Stomach smooth muscle (tissue), 2 donors: Measurements from ENCODE around the gene AKAP6.

Source experiments
- H3K27ac ChIP-seq: one replicate; pipeline ENCODE4 v1.7.0; 2013; ENCODE audit warnings: mild to moderate bottlenecking, low read length, inconsistent platforms
- H3K27me3 ChIP-seq, 2 donors: one replicate each; pipeline ENCODE4 v1.7.0; 2013; ENCODE audit warnings: low read length in 2 of 2; ENCODE audit not compliant: insufficient read depth in 2 of 2, control insufficient read depth in 1 of 2
- H3K36me3 ChIP-seq, 2 donors: one replicate each; pipeline ENCODE4 v1.7.0; 2013; ENCODE audit warnings: low read length in 2 of 2; ENCODE audit not compliant: control insufficient read depth in 2 of 2, insufficient read depth in 2 of 2
- H3K4me1 ChIP-seq: one replicate; pipeline ENCODE4 v1.7.0; 2013; ENCODE audit warnings: low read length; ENCODE audit not compliant: control insufficient read depth, insufficient read depth
- H3K4me3 ChIP-seq, 2 donors: one replicate each; pipeline ENCODE4 v1.7.0; 2013; ENCODE audit warnings: low read length in 2 of 2
- H3K9ac ChIP-seq, 2 donors: one replicate each; pipeline ENCODE4 v1.7.0; 2013; ENCODE audit warnings: low read length in 2 of 2, mild to moderate bottlenecking in 1 of 2
- H3K9me3 ChIP-seq, 2 donors: one replicate each; pipeline ENCODE4 v1.7.0; 2013; ENCODE audit warnings: low read length in 2 of 2; ENCODE audit not compliant: control insufficient read depth in 2 of 2
- donor health status: healthy.
- donor health status: Pancreatic carcinoma.

AKAP6 gene

GRCh38 chr14:32332415-32333316, 3.6 kb downstream of the AKAP6 start:
- no peaks in the 10 kb centered on the region for H3K27me3 ChIP-seq
- H3K9me3 ChIP-seq, result no peaks in the 10 kb centered on the region
- no peak overlapping the region for H3K4me3 ChIP-seq
- no peak overlapping the region for H3K27ac ChIP-seq
- no peaks in the 10 kb centered on the region for H3K4me1 ChIP-seq
- no peaks in the 10 kb centered on the region for H3K36me3 ChIP-seq
- H3K9ac ChIP-seq, result no peak overlapping the region

GRCh38 chr14:32336702-32337101, 7.6 kb downstream of the AKAP6 start:
- no peaks in the 10 kb centered on the region for H3K9me3 ChIP-seq
- no peak overlapping the region for H3K27ac ChIP-seq
- no peaks in the 10 kb centered on the region for H3K27me3 ChIP-seq
- H3K4me3 ChIP-seq, result no peak overlapping the region
- no peaks in the 10 kb centered on the region for H3K36me3 ChIP-seq
- H3K4me1 ChIP-seq, result no peaks in the 10 kb centered on the region
- H3K9ac ChIP-seq, result no peak overlapping the region

DNA sequence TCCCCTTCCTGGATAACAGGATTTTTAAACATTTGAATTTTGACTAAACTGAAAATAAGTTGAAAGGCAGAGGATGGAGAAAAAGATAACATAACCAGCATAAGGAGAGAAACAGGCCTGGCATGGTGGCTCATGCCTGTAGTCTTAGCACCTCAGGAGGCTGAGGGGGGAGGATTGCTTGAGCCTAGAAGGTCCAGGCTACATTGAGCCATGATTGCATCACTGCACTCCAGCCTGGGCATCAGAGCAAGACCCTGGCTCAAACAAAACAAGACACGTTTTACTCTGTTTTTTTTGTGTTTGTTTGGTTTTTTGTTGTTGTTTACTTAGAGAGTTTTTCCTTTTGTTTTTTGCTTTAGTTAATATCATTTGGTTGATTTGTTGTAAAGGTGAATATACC, 8.7 kb downstream of the AKAP6 start:
- no peak overlapping the region for H3K4me3 ChIP-seq
- no peaks in the 10 kb centered on the region for H3K27me3 ChIP-seq
- no peaks in the 10 kb centered on the region for H3K36me3 ChIP-seq
- H3K4me1 ChIP-seq, result no peaks in the 10 kb centered on the region
- H3K9ac ChIP-seq, result no peak overlapping the region
- no peak overlapping the region for H3K27ac ChIP-seq
- H3K9me3 ChIP-seq, result no peaks in the 10 kb centered on the region

DNA sequence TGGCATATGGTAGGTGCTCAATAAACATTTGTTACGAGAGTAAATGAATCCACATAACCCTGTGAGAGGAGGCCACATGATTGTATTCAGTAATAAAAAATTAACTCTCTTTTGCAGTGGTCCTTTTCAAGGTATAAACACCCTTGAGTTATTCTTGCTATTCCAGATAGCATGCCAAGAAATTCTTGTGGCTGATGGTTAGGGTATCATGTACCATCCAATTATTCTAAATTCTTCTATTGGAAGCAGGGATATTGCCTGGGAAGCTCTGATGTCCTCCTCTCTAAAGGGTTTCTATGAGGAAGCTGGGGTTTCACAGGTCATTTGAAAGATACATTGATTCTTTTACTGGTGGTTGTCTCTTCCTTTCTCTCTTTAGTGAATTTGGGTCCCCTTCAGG, 10.1 kb downstream of the AKAP6 start:
- Histone ChIP-seq H3K4me1 (no peaks in the 10 kb centered on the region), H3K9me3 (no peaks in the 10 kb centered on the region), H3K9ac (no peak overlapping the region), H3K36me3 (no peaks in the 10 kb centered on the region), H3K4me3 (no peak overlapping the region), H3K27me3 (no peaks in the 10 kb centered on the region), H3K27ac (no peak overlapping the region)

DNA sequence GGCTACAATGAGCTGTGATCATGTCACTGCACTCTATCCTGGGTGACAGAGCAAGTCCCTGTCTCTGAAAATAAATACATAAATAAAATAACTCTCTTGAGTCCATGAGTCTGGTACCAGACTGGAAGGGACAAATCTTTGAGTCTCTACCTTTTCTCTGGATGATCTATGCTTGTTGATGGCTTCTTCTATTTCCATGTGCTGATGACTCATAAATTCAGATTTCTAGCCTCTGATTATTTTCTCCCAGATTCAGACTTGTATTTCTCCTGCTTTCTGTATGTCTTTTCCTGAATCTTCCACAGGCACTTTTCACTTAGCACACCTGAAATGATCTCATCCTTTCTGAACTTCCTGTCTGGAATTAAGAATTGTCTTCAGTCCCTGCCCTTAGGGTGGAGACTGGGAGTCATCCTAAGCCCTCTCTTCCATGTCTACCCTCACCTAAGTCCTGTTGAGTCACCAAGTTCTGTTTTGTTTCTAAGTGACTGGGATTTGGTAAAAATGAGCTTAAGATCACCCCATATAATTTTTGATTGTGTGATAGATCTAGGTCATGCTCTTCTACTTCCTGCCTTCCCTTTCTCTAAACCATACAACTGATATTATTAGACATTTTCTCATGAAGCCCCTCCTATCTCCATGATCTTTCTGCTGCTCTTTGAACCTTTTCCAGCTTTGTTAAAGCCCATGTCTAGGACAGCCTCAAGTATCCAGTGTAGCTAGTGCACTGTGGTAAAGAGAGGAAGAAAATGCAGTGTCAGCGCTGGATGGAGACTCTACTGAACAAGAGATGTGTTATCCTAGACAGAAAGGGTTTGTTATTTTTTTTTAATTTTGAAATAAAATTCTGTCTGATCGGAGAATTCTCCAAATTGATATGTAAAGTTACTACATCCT, 13.1 kb downstream of the AKAP6 start:
- no peaks in the 10 kb centered on the region for H3K9me3 ChIP-seq
- H3K36me3 ChIP-seq, result no peaks in the 10 kb centered on the region
- H3K9ac ChIP-seq, result no peak overlapping the region
- no peak overlapping the region for H3K4me3 ChIP-seq
- H3K27me3 ChIP-seq, result no peaks in the 10 kb centered on the region
- no peak overlapping the region for H3K27ac ChIP-seq
- no peaks in the 10 kb centered on the region for H3K4me1 ChIP-seq

DNA sequence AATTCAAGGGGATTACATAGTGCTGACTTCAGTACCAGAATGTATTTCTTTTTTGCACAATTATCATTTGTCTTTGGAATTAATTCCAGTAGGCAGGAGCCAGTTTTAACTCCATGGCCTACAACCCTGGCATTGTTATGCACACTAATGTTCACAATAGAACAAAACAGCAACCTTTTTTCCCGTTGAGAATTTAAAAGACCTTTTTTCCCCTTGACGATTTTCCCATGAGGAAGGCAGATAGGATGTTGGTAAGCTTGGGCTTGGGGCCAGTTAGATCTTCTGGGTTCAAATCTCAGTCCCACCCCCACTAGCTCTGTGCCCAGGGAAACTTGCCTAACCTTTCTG, 13.7 kb downstream of the AKAP6 start:
- Histone ChIP-seq H3K4me3 (no peak overlapping the region), H3K9me3 (no peaks in the 10 kb centered on the region), H3K36me3 (no peaks in the 10 kb centered on the region), H3K9ac (no peak overlapping the region), H3K27ac (no peak overlapping the region), H3K27me3 (no peaks in the 10 kb centered on the region), H3K4me1 (no peaks in the 10 kb centered on the region)

DNA sequence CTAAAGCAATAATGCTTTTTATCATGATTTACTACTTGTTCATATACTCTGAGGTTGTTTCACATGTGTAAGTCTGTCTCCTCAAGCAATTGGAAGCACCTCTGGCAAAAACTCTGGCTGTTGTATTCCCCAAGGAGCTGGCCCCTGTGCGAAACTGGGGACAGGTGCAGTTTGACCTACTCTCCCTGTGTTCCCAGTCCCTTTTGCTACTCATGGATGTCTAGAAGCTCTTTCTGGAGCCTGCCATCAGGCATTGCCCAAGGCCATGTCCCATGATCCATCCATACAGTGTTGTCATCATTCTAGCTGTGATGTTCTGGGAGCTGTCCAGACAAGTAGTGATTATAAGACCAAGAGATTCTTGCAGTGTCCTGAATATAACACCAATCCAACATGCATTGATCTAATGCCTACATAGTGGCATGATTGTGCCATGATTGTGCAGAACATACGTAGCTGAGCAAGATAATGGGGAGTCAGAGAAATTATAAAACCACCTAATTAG, 14.9 kb downstream of the AKAP6 start:
- H3K27me3 ChIP-seq, result no peaks in the 10 kb centered on the region
- H3K36me3 ChIP-seq, result no peaks in the 10 kb centered on the region
- no peak overlapping the region for H3K4me3 ChIP-seq
- no peaks in the 10 kb centered on the region for H3K4me1 ChIP-seq
- H3K9ac ChIP-seq, result no peak overlapping the region
- no peak overlapping the region for H3K27ac ChIP-seq
- no peaks in the 10 kb centered on the region for H3K9me3 ChIP-seq

DNA sequence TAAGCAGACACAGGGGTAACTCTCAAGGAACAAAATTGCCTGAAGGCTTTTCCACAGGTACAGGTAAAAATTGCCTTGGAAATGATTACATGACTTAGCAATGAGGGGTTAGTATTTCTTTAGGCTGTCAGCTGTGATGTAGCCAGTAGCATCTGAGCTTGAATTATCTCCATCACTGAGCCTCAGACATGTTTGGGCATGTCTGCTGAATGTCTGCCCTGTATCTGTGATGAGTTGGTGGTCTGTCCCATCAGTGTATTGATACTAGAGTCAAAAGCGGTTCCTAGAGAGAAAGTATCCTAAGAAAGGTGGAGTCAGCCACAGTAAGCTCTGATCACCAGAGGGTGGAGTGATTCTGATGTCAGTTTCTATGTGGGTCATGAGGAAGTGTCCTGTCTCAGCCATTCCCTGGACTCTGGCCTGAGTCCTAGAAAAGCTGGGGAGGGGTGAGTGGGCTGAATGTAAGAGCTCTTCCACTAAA, 16.3 kb downstream of the AKAP6 start:
- Histone ChIP-seq H3K36me3 (no peaks in the 10 kb centered on the region), H3K27me3 (no peaks in the 10 kb centered on the region), H3K4me3 (no peak overlapping the region), H3K9me3 (no peaks in the 10 kb centered on the region), H3K9ac (no peak overlapping the region), H3K27ac (no peak overlapping the region), H3K4me1 (no peaks in the 10 kb centered on the region)

DNA sequence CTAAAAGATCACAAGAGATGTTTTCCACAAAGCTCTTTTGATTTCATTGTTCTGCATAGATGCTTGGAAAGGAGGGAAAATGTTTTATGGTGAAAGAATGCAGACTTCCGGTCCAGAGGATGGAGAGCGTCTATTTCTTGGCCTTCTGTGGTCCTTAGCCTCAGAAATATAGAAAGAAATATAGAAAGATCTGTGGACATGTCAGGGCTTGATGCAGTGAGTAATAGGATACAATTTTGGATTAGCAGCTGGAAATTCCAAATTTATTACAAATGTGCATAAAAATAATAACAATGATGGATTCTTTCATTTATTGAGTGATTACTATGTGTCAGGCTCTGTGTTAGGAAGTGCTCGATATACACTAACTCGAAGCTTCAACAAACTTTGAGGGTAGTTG, 20.2 kb downstream of the AKAP6 start:
- H3K9me3 ChIP-seq, result no peaks in the 10 kb centered on the region
- H3K27ac ChIP-seq, result no peak overlapping the region
- no peaks in the 10 kb centered on the region for H3K27me3 ChIP-seq
- no peaks in the 10 kb centered on the region for H3K36me3 ChIP-seq
- H3K9ac ChIP-seq, result no peak overlapping the region
- H3K4me1 ChIP-seq, result no peaks in the 10 kb centered on the region
- no peak overlapping the region for H3K4me3 ChIP-seq

- H3K9ac ChIP-seq, result no peak overlapping the region
- no peaks in the 10 kb centered on the region for H3K9me3 ChIP-seq
- no peak overlapping the region for H3K4me3 ChIP-seq
- no peaks in the 10 kb centered on the region for H3K27me3 ChIP-seq
- H3K27ac ChIP-seq, result no peak overlapping the region
- H3K4me1 ChIP-seq, result no peaks in the 10 kb centered on the region
- no peaks in the 10 kb centered on the region for H3K36me3 ChIP-seq
Measured at GRCh38 chr14:32350020-32350419, 20.9 kb downstream of the AKAP6 start.
